ENCODE data around the gene LIPC.

The LIPC gene

GRCh38 chr15:58573270-58573669 is 141.5 kb downstream of the LIPC start:
- DNase-seq: no peak
- H3K27ac ChIP-seq (ENCODE audit: low read length): no peak overlapping the region
- ATAC-seq (ENCODE audit: insufficient read depth, low read depth): no peak
- no peaks in the 10 kb centered on the region for H3K36me3 ChIP-seq (ENCODE audit: insufficient read depth, low read length)
- no peaks in the 10 kb centered on the region for H3K27me3 ChIP-seq (ENCODE audit: insufficient read depth, low read length, poor library complexity)
- no peaks in the 10 kb centered on the region for H4K20me1 ChIP-seq (ENCODE audit: insufficient read depth, low read length)
- TF ChIP-seq CTCF (IDR thresholded peaks at IDR 0.05; ENCODE audit: borderline replicate concordance, extremely low read depth, low read length, poor library complexity, severe bottlenecking) (no peak), EZH2 (IDR thresholded peaks at IDR 0.05; ENCODE audit: borderline replicate concordance, low read depth, low read length, severe bottlenecking) (no peak)
- H2AFZ ChIP-seq (ENCODE audit: low read depth, low read length): no peak overlapping the region
- no peaks in the 10 kb centered on the region for H3K9me3 ChIP-seq (ENCODE audit: insufficient read depth, low read length, severe bottlenecking)
- no peaks in the 10 kb centered on the region for H3K79me2 ChIP-seq (ENCODE audit: insufficient read depth, low read length)
- no peak overlapping the region for H3K9ac ChIP-seq (ENCODE audit: low read depth, low read length)
- no peaks in the 10 kb centered on the region for H3K4me1 ChIP-seq (ENCODE audit: insufficient read depth, low read length)
- no peak overlapping the region for H3K4me3 ChIP-seq (ENCODE audit: low read depth in 1 of 2, low read length in 2 of 2)
- H3K4me2 ChIP-seq (ENCODE audit: insufficient read depth, low read length): no peak overlapping the region

GRCh38 chr15:58574631-58575030 is 142.8 kb downstream of the LIPC start:
- no peak overlapping the region for H3K4me2 ChIP-seq (ENCODE audit: insufficient read depth, low read length)
- H3K27me3 ChIP-seq (ENCODE audit: insufficient read depth, low read length, poor library complexity): no peaks in the 10 kb centered on the region
- H3K9ac ChIP-seq (ENCODE audit: low read depth, low read length): no peak overlapping the region
- H4K20me1 ChIP-seq (ENCODE audit: insufficient read depth, low read length): no peaks in the 10 kb centered on the region
- H3K4me3 ChIP-seq (ENCODE audit: low read depth in 1 of 2, low read length in 2 of 2): no peak overlapping the region
- no peaks in the 10 kb centered on the region for H3K4me1 ChIP-seq (ENCODE audit: insufficient read depth, low read length)
- no peaks in the 10 kb centered on the region for H3K79me2 ChIP-seq (ENCODE audit: insufficient read depth, low read length)
- no peak overlapping the region for H2AFZ ChIP-seq (ENCODE audit: low read depth, low read length)
- no peaks in the 10 kb centered on the region for H3K9me3 ChIP-seq (ENCODE audit: insufficient read depth, low read length, severe bottlenecking)
- no peak for ATAC-seq (ENCODE audit: insufficient read depth, low read depth)
- no peak overlapping the region for H3K27ac ChIP-seq (ENCODE audit: low read length)
- TF ChIP-seq EZH2 (IDR thresholded peaks at IDR 0.05; ENCODE audit: borderline replicate concordance, low read depth, low read length, severe bottlenecking): no peak
- no peak for TF ChIP-seq CTCF (IDR thresholded peaks at IDR 0.05; ENCODE audit: borderline replicate concordance, extremely low read depth, low read length, poor library complexity, severe bottlenecking)
- no peaks in the 10 kb centered on the region for H3K36me3 ChIP-seq (ENCODE audit: insufficient read depth, low read length)
- no peak for DNase-seq

GRCh38 chr15:58575045-58575786 is 143.4 kb downstream of the LIPC start:
- no peaks in the 10 kb centered on the region for H3K9me3 ChIP-seq (ENCODE audit: insufficient read depth, low read length, severe bottlenecking)
- no peak overlapping the region for H3K4me2 ChIP-seq (ENCODE audit: insufficient read depth, low read length)
- H3K79me2 ChIP-seq (ENCODE audit: insufficient read depth, low read length): no peaks in the 10 kb centered on the region
- H3K27ac ChIP-seq (ENCODE audit: low read length): no peak overlapping the region
- DNase-seq (no peak), ATAC-seq (ENCODE audit: insufficient read depth, low read depth) (no peak)
- no peak overlapping the region for H3K4me3 ChIP-seq (ENCODE audit: low read depth in 1 of 2, low read length in 2 of 2)
- H3K4me1 ChIP-seq (ENCODE audit: insufficient read depth, low read length): no peaks in the 10 kb centered on the region
- H3K27me3 ChIP-seq (ENCODE audit: insufficient read depth, low read length, poor library complexity): no peaks in the 10 kb centered on the region
- no peaks in the 10 kb centered on the region for H3K36me3 ChIP-seq (ENCODE audit: insufficient read depth, low read length)
- TF ChIP-seq EZH2 (IDR thresholded peaks at IDR 0.05; ENCODE audit: borderline replicate concordance, low read depth, low read length, severe bottlenecking) (no peak), CTCF (IDR thresholded peaks at IDR 0.05; ENCODE audit: borderline replicate concordance, extremely low read depth, low read length, poor library complexity, severe bottlenecking) (no peak)
- no peak overlapping the region for H3K9ac ChIP-seq (ENCODE audit: low read depth, low read length)
- H4K20me1 ChIP-seq (ENCODE audit: insufficient read depth, low read length): no peaks in the 10 kb centered on the region
- peak overlapping the region; percentile 26 for H2AFZ ChIP-seq (ENCODE audit: low read depth, low read length)

Data from DND-41 (cell line).